ENCODE data around the gene CCDC142. TPM values are rescaled to one million over a fixed set of nuclear protein-coding genes. Genes with fewer than 3 reads are reported as not detected.

The CCDC142 gene
- total and polyA plus RNA-seq, 2 of the 8 experiments (the other 6 are each of a cell fraction or from before 2014, with no cell fraction given): 6.0 to 10.7 TPM

DNA sequence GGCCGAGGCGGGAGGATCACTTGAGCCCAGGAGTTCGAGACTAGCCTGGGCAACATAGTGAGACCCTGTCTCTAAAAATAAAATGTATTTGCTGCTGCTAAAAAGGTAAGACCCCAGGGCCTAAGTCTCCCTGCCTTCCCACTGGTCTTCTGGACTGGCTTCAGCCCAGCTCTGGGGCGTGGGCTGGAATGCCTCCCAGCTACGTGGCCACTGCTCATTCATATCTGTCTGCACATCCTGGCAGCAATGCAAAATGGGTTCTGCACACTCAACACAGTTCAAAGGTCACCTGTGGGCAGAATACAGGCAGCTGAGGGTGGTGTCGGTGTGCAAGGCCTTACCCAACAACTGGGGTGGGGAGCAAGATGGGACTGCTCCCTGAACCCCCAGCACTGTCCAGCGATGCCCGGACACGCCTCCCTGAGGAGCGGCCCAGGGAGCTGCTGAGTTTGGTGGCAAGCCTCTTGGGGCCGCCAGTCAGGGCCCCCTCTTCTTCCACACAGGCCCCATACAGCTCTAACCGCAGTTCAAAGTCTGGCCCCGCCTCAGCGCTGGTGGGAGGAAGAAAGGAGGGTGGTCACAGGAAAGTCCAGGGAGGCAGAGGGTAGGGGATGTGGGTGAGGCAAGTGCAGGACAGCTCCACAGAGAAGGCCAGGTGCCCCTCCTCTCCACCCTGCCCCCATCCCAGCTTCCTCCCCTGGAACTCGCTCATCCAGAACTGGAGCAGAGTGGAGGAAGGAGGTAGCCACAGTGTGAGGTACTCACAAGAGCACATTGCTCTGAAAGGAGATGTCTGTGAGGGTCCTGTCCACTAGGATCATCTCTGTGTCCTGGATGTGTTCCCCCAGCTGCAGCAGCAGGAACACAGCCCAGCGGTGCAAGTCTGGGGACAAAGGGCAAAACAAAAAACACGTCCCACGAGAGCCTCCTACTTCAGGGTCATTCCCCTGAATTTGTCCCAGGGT, 53.0 kb downstream of the CCDC142 start:
- WGBS, 2 experiments (ENCODE audit: extremely low coverage in 1 of 2, insufficient coverage in 1 of 2, insufficient read length in 1 of 2, insufficient replicate concordance in 2 of 2, low coverage in 1 of 2, low lambda C conversion rate in 2 of 2, missing lambda C conversion rate in 1 of 2): 92% methylated on average over 17 of the region's 18 CpGs; no CpG with 5 or more reads in 1 of the 2 experiments
- Histone ChIP-seq H2AK5ac (ENCODE audit: low read depth, low read length) (no peak overlapping the region), H3K4me1 (replicated peaks in 1 of 4; ENCODE audit: control insufficient read depth in 3 of 4, insufficient read depth in 4 of 4, low read length in 3 of 4) (0 out of 7 replicates have a peak, but pooled peaks cover 0 to 2% (median 0%) of the 10 kb centered on the region in 4 experiments), H3K4ac (replicated peaks; ENCODE audit: insufficient read length, low read depth, low read length) (no peak overlapping the region), H3K79me1 (ENCODE audit: low read depth, low read length) (peaks cover 5% of the 10 kb centered on the region; the same call in 1 of the 2 replicates), H3K9me3 (ENCODE audit: insufficient read depth in 2 of 2, low read depth in 1 of 2, low read length in 1 of 2) (no peaks in the 10 kb centered on the region), H2BK12ac (ENCODE audit: low read depth, low read length) (no peak overlapping the region), H2BK5ac (ENCODE audit: low read depth, low read length) (no peak overlapping the region), H2BK120ac (replicated peaks; ENCODE audit: low read depth, low read length) (no peak overlapping the region), H2BK15ac (ENCODE audit: low read length) (no peak overlapping the region), H3K56ac (replicated peaks; ENCODE audit: insufficient read length, low read depth, low read length) (no peak overlapping the region), H3K36me3 (ENCODE audit: control insufficient read depth in 2 of 4, insufficient read depth in 4 of 4, low read length in 3 of 4) (peaks cover 20 to 74% (median 58%) of the 10 kb centered on the region in 4 experiments), H3K18ac (ENCODE audit: extremely low read depth, low read length) (no peak overlapping the region), H3K27ac (ENCODE audit: low read depth, low read length) (no peak overlapping the region), H2BK20ac (ENCODE audit: low read length) (no peak overlapping the region), H4K8ac (ENCODE audit: extremely low read depth, insufficient read depth, low read length) (no peak overlapping the region), H3K4me2 (ENCODE audit: insufficient read depth in 1 of 2, low read depth in 2 of 2, low read length in 2 of 2) (no peak overlapping the region), H3K23me2 (ENCODE audit: low read depth, low read length) (no peaks in the 10 kb centered on the region), H3K27me3 (replicated peaks in 1 of 4; ENCODE audit: control insufficient read depth in 3 of 4, extremely low read depth in 1 of 4, insufficient read depth in 3 of 4, low read length in 3 of 4) (no peaks in the 10 kb centered on the region), H4K91ac (replicated peaks; ENCODE audit: insufficient read length, low read length) (no peak overlapping the region), H3K14ac (ENCODE audit: insufficient read length) (no peak overlapping the region), H3K9ac (replicated peaks in 1 of 4; ENCODE audit: extremely low read depth in 1 of 4, low read depth in 3 of 4, low read length in 3 of 4) (no peak overlapping the region), H2AFZ (ENCODE audit: low read length) (no peak overlapping the region), H4K20me1 (replicated peaks in 1 of 2; ENCODE audit: control insufficient read depth in 1 of 2, insufficient read depth in 2 of 2, low read length in 2 of 2) (peaks cover 4 to 19% of the 10 kb centered on the region in 2 experiments), H4K5ac (ENCODE audit: insufficient read length, low read depth, low read length) (no peak overlapping the region), H3K4me3 (ENCODE audit: extremely low read depth in 1 of 4, insufficient read depth in 2 of 4, low read depth in 3 of 4, low read length in 4 of 4) (no peak overlapping the region), H3K23ac (ENCODE audit: insufficient read length) (no peak overlapping the region), H3K79me2 (ENCODE audit: control insufficient read depth in 1 of 2, insufficient read depth in 2 of 2, low read length in 2 of 2) (peaks cover 0 to 4% of the 10 kb centered on the region in 2 experiments; a peak in 2 of 4 replicates)
- POLR2A ChIA-PET (ENCODE audit: partially characterized antibody): interaction anchor here (0.7 to 5.5 kb wide), 5 partner anchors 8 to 32 kb away, joined by 3 to 42 read pairs (median 5); partner anchors contain the start of genes C2orf81 and WDR54
- CTCF ChIA-PET (ENCODE audit: partially characterized antibody): interaction anchor here (1.0 to 2.7 kb wide), 4 partner anchors 14 to 180 kb away, joined by 3 to 9 read pairs (median 4); no protein-coding TSS in a partner anchor
- no peak for FAIRE-seq
- TF ChIP-seq ASH2L (IDR thresholded peaks at IDR 0.05; ENCODE audit: low read length): no peak
- TF ChIP-seq GABPA (IDR thresholded peaks at IDR 0.05; ENCODE audit: borderline replicate concordance, insufficient read depth, low read length): no peak
- TF ChIP-seq NRF1 (IDR thresholded peaks at IDR 0.05; ENCODE audit: low read depth, low read length): no peak
- DNase-seq (ENCODE audit: low read depth in 1 of 2, low spot score in 2 of 2): no peak

All from H1 (cell line).